ENCODE measurements around the gene TNFRSF18. TPM values are rescaled to one million over a fixed set of nuclear protein-coding genes. Genes with fewer than 3 reads are reported as not detected.

The TNFRSF18 gene
- polyA plus RNA-seq, 1 donor from 2014 or later, result not detected

DNA sequence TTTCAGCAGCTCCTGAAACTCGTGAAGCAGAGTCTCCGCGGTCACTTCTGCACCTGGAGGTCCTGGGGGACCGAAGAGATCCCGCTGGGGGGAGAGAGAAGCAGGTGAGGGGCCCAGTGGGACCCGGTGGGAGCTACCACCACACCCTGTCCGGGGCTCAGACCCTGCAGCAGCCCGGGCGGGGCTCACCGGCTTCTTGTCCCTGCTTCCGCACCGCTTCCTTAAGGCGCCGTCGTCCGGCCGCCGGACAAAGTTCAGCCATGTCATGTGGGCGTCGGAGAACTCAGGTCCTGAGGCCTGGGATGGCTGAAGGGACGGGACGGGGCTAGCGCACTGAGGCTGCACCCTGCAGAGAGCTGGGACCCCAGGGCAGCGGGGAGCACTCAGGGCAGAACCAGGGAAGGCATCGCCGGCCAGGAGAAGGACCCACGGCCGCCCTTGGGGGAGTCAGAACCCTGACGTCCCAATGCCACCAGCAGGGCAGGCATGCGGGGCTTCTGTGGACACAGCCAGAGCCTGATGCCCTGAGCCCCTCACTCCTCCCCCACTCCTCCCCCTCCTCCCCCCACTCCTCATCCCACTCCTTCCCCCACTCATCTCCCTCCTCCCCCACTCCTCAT is 37.9 kb upstream of the TNFRSF18 start:
- TF ChIP-seq SMC3 (conservative IDR thresholded peaks at IDR 0.05; ENCODE audit: poor library complexity) (no peak), EP300 (conservative IDR thresholded peaks at IDR 0.05; ENCODE audit: poor library complexity, severe bottlenecking) (no peak), MXI1 (conservative IDR thresholded peaks at IDR 0.05; ENCODE audit: poor library complexity, severe bottlenecking) (no peak), POLR2AphosphoS5 (IDR thresholded peaks at IDR 0.05) (no peak), EZH2 (IDR thresholded peaks at IDR 0.05; ENCODE audit: borderline replicate concordance, insufficient read depth, low read length, poor library complexity, severe bottlenecking) (no peak), RAD21 (conservative IDR thresholded peaks at IDR 0.05) (no peak), TAF1 (IDR thresholded peaks at IDR 0.05; ENCODE audit: low read depth) (no peak)
- TF ChIP-seq, protein P1, sequence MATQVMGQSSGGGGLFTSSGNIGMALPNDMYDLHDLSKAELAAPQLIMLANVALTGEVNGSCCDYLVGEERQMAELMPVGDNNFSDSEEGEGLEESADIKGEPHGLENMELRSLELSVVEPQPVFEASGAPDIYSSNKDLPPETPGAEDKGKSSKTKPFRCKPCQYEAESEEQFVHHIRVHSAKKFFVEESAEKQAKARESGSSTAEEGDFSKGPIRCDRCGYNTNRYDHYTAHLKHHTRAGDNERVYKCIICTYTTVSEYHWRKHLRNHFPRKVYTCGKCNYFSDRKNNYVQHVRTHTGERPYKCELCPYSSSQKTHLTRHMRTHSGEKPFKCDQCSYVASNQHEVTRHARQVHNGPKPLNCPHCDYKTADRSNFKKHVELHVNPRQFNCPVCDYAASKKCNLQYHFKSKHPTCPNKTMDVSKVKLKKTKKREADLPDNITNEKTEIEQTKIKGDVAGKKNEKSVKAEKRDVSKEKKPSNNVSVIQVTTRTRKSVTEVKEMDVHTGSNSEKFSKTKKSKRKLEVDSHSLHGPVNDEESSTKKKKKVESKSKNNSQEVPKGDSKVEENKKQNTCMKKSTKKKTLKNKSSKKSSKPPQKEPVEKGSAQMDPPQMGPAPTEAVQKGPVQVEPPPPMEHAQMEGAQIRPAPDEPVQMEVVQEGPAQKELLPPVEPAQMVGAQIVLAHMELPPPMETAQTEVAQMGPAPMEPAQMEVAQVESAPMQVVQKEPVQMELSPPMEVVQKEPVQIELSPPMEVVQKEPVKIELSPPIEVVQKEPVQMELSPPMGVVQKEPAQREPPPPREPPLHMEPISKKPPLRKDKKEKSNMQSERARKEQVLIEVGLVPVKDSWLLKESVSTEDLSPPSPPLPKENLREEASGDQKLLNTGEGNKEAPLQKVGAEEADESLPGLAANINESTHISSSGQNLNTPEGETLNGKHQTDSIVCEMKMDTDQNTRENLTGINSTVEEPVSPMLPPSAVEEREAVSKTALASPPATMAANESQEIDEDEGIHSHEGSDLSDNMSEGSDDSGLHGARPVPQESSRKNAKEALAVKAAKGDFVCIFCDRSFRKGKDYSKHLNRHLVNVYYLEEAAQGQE (IDR thresholded peaks at IDR 0.05; ENCODE audit: borderline replicate concordance), result no peak
- TF ChIP-seq, protein P2, sequence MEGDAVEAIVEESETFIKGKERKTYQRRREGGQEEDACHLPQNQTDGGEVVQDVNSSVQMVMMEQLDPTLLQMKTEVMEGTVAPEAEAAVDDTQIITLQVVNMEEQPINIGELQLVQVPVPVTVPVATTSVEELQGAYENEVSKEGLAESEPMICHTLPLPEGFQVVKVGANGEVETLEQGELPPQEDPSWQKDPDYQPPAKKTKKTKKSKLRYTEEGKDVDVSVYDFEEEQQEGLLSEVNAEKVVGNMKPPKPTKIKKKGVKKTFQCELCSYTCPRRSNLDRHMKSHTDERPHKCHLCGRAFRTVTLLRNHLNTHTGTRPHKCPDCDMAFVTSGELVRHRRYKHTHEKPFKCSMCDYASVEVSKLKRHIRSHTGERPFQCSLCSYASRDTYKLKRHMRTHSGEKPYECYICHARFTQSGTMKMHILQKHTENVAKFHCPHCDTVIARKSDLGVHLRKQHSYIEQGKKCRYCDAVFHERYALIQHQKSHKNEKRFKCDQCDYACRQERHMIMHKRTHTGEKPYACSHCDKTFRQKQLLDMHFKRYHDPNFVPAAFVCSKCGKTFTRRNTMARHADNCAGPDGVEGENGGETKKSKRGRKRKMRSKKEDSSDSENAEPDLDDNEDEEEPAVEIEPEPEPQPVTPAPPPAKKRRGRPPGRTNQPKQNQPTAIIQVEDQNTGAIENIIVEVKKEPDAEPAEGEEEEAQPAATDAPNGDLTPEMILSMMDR (IDR thresholded peaks at IDR 0.05; ENCODE audit: poor library complexity, severe bottlenecking), result no peak
- H3K9me3 ChIP-seq (ENCODE audit: low read length), result no peaks in the 10 kb centered on the region
- H3K36me3 ChIP-seq (ENCODE audit: insufficient read depth, low read length), result no peaks in the 10 kb centered on the region
- no peak overlapping the region for H3K27ac ChIP-seq (ENCODE audit: low read length)
- no peaks in the 10 kb centered on the region for H3K79me2 ChIP-seq (replicated peaks; ENCODE audit: insufficient read depth, low read length)
- no peak overlapping the region for H3K9ac ChIP-seq (ENCODE audit: low read length)
- H3K9me2 ChIP-seq (ENCODE audit: insufficient read depth, low read length), result no peaks in the 10 kb centered on the region
- peaks cover 3% of the 10 kb centered on the region for H3K27me3 ChIP-seq (ENCODE audit: insufficient read depth, low read depth, low read length)
- H3F3A ChIP-seq (ENCODE audit: insufficient read depth, low read length, poor library complexity, severe bottlenecking), result no peaks in the 10 kb centered on the region
- no peaks in the 10 kb centered on the region for H4K20me1 ChIP-seq (ENCODE audit: insufficient read depth)
- H3K4me3 ChIP-seq (ENCODE audit: low read length), result no peak overlapping the region
- no peak overlapping the region for H3K4me2 ChIP-seq (ENCODE audit: low read length)
- no peak overlapping the region for H2AFZ ChIP-seq (ENCODE audit: low read depth, low read length)

DNA sequence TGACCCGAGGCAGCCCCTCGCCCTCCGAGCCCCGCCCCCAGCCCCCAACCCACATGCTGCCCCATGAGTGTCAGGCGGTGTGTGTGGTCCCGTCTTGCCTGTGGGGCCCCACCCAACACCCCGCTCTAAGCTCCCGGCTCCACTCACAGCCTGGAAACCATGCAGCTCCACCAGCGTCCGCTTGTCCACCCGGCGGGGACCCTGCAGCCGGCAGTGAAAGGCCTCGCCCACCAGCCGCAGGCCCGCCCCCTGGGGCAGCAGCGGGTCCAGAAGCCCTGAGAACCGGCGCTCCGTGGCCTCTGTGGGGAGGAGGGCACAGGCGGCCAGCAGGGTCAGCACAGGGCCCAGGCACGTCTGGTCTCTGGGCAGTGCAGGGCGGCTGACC is 37.4 kb upstream of the TNFRSF18 start:
- TF ChIP-seq TAF1 (IDR thresholded peaks at IDR 0.05; ENCODE audit: low read depth) (no peak), MXI1 (conservative IDR thresholded peaks at IDR 0.05; ENCODE audit: poor library complexity, severe bottlenecking) (no peak), POLR2AphosphoS5 (IDR thresholded peaks at IDR 0.05) (no peak), RAD21 (conservative IDR thresholded peaks at IDR 0.05) (no peak), EP300 (conservative IDR thresholded peaks at IDR 0.05; ENCODE audit: poor library complexity, severe bottlenecking) (no peak), SMC3 (conservative IDR thresholded peaks at IDR 0.05; ENCODE audit: poor library complexity) (no peak), EZH2 (IDR thresholded peaks at IDR 0.05; ENCODE audit: borderline replicate concordance, insufficient read depth, low read length, poor library complexity, severe bottlenecking) (no peak)
- TF ChIP-seq, protein P2 (IDR thresholded peaks at IDR 0.05; ENCODE audit: poor library complexity, severe bottlenecking), result no peak
- TF ChIP-seq, protein P1 (IDR thresholded peaks at IDR 0.05; ENCODE audit: borderline replicate concordance), result no peak
- no peaks in the 10 kb centered on the region for H4K20me1 ChIP-seq (ENCODE audit: insufficient read depth)
- no peaks in the 10 kb centered on the region for H3K9me3 ChIP-seq (ENCODE audit: low read length)
- H3K27ac ChIP-seq (ENCODE audit: low read length), result no peak overlapping the region
- H3K27me3 ChIP-seq (ENCODE audit: insufficient read depth, low read depth, low read length), result peaks cover 3% of the 10 kb centered on the region
- H3K9me2 ChIP-seq (ENCODE audit: insufficient read depth, low read length), result no peaks in the 10 kb centered on the region
- no peak overlapping the region for H3K4me2 ChIP-seq (ENCODE audit: low read length)
- H3F3A ChIP-seq (ENCODE audit: insufficient read depth, low read length, poor library complexity, severe bottlenecking), result no peaks in the 10 kb centered on the region
- H2AFZ ChIP-seq (ENCODE audit: low read depth, low read length), result no peak overlapping the region
- H3K4me3 ChIP-seq (ENCODE audit: low read length), result no peak overlapping the region
- H3K36me3 ChIP-seq (ENCODE audit: insufficient read depth, low read length), result no peaks in the 10 kb centered on the region
- no peaks in the 10 kb centered on the region for H3K79me2 ChIP-seq (replicated peaks; ENCODE audit: insufficient read depth, low read length)
- no peak overlapping the region for H3K9ac ChIP-seq (ENCODE audit: low read length)

Data from neural cell (in vitro differentiated cells).